Measurements from ENCODE around the gene RNF217.

DNA sequence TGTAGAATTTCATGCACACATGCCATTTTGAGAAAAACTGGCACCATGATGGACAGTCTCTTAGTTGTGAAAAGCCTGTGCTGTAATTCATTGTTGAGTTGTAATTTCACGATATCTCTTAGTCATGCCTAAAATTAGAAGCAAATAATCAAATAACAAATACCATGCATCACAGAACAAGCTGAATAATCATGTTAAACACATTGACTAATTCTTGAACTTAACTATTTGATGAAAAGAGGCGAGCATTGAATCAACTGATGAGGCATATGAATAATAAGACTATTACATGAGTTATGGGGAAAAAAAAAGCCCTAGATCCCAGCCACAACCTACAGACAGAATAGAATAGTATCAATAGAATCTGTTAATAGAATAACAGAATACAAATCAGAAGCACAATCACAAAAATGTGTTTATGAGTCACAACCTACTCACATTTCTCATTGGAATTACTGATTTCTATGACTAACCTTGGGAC is 14.2 kb upstream of the RNF217 start:
- TF ChIP-seq, protein P1, sequence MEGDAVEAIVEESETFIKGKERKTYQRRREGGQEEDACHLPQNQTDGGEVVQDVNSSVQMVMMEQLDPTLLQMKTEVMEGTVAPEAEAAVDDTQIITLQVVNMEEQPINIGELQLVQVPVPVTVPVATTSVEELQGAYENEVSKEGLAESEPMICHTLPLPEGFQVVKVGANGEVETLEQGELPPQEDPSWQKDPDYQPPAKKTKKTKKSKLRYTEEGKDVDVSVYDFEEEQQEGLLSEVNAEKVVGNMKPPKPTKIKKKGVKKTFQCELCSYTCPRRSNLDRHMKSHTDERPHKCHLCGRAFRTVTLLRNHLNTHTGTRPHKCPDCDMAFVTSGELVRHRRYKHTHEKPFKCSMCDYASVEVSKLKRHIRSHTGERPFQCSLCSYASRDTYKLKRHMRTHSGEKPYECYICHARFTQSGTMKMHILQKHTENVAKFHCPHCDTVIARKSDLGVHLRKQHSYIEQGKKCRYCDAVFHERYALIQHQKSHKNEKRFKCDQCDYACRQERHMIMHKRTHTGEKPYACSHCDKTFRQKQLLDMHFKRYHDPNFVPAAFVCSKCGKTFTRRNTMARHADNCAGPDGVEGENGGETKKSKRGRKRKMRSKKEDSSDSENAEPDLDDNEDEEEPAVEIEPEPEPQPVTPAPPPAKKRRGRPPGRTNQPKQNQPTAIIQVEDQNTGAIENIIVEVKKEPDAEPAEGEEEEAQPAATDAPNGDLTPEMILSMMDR (IDR thresholded peaks at IDR 0.05 in 8 of 11, conservative IDR thresholded peaks at IDR 0.05 in 3 of 11), result no peak
- TF ChIP-seq POLR2AphosphoS5 (IDR thresholded peaks at IDR 0.05) (no peak), POLR2A (IDR thresholded peaks at IDR 0.05) (no peak)
